Upper lobe of left lung (tissue), 4 donors: ENCODE results near the gene BLACAT1.

Experiments
- EP300 ChIP-seq, 4 donors: sonication (generic); formaldehyde crosslinking; IDR thresholded peaks; one replicate each; pipeline ENCODE4 v1.5.1; 2017; ENCODE audit warnings: antibody characterized with exemption in 4 of 4, control low read depth in 2 of 4
- POLR2A ChIP-seq, 4 donors: fragments of 450-650 bp; IDR thresholded peaks; one replicate each; pipeline ENCODE4 v1.5.1; 2016 to 2017; ENCODE audit warnings: antibody characterized with exemption in 4 of 4, mild to moderate bottlenecking in 2 of 4
- POLR2AphosphoS5 ChIP-seq, 2 donors: sonication (generic); formaldehyde crosslinking; IDR thresholded peaks; one replicate each; pipeline ENCODE4 v1.5.1; 2017; ENCODE audit warnings: antibody characterized with exemption in 2 of 2
- TF ChIP-seq, protein P1 (sequence below), 6 experiments: fragments of 450-650 bp in 4 of 6; fragments of 200-600 bp in 2 of 6; sonication (generic) in 2 of 6; IDR thresholded peaks; one replicate each; pipeline ENCODE4 v1.5.1; 2016 to 2019; ENCODE audit warnings: antibody characterized with exemption in 6 of 6

DNA sequence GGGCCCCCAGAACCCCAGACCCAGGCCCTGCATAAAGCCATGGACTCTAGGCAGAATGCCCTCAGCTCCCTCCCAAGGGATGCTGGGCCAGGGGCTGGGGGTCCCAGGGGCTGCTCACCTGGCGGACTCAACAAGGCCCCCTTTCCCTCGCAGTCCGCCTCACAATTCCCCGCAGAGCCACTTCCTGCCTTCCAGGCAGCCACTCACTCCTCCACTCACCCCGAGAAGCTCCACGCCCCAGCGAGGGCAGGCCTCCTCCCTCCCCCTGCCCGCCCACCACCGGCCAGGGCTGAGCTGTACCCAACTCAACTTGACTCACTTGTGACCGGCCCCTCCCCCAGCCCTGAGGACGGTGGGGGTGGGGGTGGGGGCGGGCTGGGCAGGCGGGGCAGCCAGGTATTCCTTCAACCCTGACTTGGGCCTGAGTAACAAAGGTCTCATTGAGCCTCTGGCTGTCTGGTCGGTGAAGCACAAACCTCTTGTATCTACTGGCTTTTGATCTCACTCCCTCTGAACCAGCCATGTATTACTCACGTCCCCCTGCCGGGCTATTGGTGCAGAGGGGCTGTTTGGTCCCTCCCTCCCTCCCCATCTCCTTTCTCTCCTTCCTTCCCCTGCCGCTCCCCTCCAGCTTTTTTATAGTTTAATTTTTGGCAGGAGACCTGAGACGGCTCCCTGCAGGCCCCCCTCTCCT lies 5.9 kb downstream of the BLACAT1 start:
- TF ChIP-seq, protein P1, sequence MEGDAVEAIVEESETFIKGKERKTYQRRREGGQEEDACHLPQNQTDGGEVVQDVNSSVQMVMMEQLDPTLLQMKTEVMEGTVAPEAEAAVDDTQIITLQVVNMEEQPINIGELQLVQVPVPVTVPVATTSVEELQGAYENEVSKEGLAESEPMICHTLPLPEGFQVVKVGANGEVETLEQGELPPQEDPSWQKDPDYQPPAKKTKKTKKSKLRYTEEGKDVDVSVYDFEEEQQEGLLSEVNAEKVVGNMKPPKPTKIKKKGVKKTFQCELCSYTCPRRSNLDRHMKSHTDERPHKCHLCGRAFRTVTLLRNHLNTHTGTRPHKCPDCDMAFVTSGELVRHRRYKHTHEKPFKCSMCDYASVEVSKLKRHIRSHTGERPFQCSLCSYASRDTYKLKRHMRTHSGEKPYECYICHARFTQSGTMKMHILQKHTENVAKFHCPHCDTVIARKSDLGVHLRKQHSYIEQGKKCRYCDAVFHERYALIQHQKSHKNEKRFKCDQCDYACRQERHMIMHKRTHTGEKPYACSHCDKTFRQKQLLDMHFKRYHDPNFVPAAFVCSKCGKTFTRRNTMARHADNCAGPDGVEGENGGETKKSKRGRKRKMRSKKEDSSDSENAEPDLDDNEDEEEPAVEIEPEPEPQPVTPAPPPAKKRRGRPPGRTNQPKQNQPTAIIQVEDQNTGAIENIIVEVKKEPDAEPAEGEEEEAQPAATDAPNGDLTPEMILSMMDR (IDR thresholded peaks at IDR 0.05), result no peak
- TF ChIP-seq EP300 (IDR thresholded peaks at IDR 0.05), result no peak
- TF ChIP-seq POLR2A (IDR thresholded peaks at IDR 0.05), result peak in 1 of 4 donors; percentile 61
- peak in 1 of 2 donors; percentile 44 for TF ChIP-seq POLR2AphosphoS5 (IDR thresholded peaks at IDR 0.05)
